HepG2 (cell line): ENCODE measurements around the gene TUBB. TPM values are rescaled to one million over a fixed set of nuclear protein-coding genes. Genes with fewer than 3 reads are reported as not detected.
A peak's percentile ranks its signal among the peaks of the same experiment; 100 is the strongest.

Experiments used
- ARHGAP35 ChIP-seq: sonication (generic); formaldehyde crosslinking; IDR thresholded peaks from 2 replicates; pipeline ENCODE4 v1.9.0; 2022; ENCODE audit warnings: mild to moderate bottlenecking, inconsistent platforms, moderate library complexity, missing genetic modification reagents, borderline replicate concordance
- ARID2 ChIP-seq: sonication (generic); formaldehyde crosslinking; IDR thresholded peaks from 2 replicates; pipeline ENCODE4 v1.8.1; 2022; ENCODE audit warnings: mild to moderate bottlenecking, missing genetic modification reagents, borderline replicate concordance
- ATAD3A ChIP-seq: sonication (generic); formaldehyde crosslinking; IDR thresholded peaks from 2 replicates; pipeline ENCODE4 v1.4.0; 2020; ENCODE audit warnings: missing genetic modification reagents
- CAMTA2 ChIP-seq: sonication (generic); formaldehyde crosslinking; IDR thresholded peaks from 2 replicates; pipeline ENCODE4 v1.4.0; 2020; ENCODE audit warnings: mild to moderate bottlenecking, missing genetic modification reagents, borderline replicate concordance
- CBX2 ChIP-seq, 2 experiments: fragments of 200-600 bp in 1 of 2; sonication (generic); formaldehyde crosslinking in 1 of 2; IDR thresholded peaks; 2 replicates each; pipeline versions ENCODE4 v1.7.0 to v1.8.1; 2018 to 2022; ENCODE audit warnings: low read depth in 2 of 2, low read length in 1 of 2, mild to moderate bottlenecking in 1 of 2, missing genetic modification reagents in 1 of 2
- FOXP1 ChIP-seq, 2 experiments: fragments of 450-650 bp in 1 of 2; IDR thresholded peaks; 2 replicates each; pipeline ENCODE4 v1.6.1; 2017 to 2018; ENCODE audit warnings: antibody characterized with exemption in 1 of 2
- HDAC2 ChIP-seq: sonication (generic); formaldehyde crosslinking; IDR thresholded peaks from 2 replicates; pipeline ENCODE4 v1.4.0; 2020; ENCODE audit warnings: missing genetic modification reagents
- MAF1 ChIP-seq: sonication (generic); formaldehyde crosslinking; IDR thresholded peaks from 2 replicates; pipeline ENCODE4 v1.5.0; 2020; ENCODE audit warnings: missing genetic modification reagents, borderline replicate concordance
- MED13 ChIP-seq: sonication (generic); formaldehyde crosslinking; IDR thresholded peaks from 2 replicates; pipeline ENCODE4 v1.5.0; 2020; ENCODE audit warnings: missing genetic modification reagents
- NCOA2 ChIP-seq: sonication (generic); formaldehyde crosslinking; IDR thresholded peaks from 2 replicates; pipeline ENCODE4 v1.8.0; 2022; ENCODE audit warnings: inconsistent platforms
- NFKB2 ChIP-seq: sonication (generic); formaldehyde crosslinking; IDR thresholded peaks from 2 replicates; pipeline ENCODE4 v1.4.0; 2020; ENCODE audit warnings: missing genetic modification reagents, borderline replicate concordance
- RCOR2 ChIP-seq: IDR thresholded peaks from 2 replicates; pipeline ENCODE4 v1.6.1; 2016; ENCODE audit warnings: missing biosample characterization, missing genetic modification reagents
- SRSF9 ChIP-seq: fragments of 200-400 bp; formaldehyde crosslinking; IDR thresholded peaks from 2 replicates; pipeline ENCODE4 v1.6.1; 2018; ENCODE audit warnings: borderline replicate concordance, mild to moderate bottlenecking, low read depth, low read length; ENCODE audit not compliant: insufficient read depth, poor library complexity, severe bottlenecking
- U2AF1 ChIP-seq: fragments of 200-400 bp; formaldehyde crosslinking; optimal IDR thresholded peaks from 2 replicates; pipeline ENCODE3; 2017; ENCODE audit warnings: mild to moderate bottlenecking, low read depth, low read length
- ZHX1 ChIP-seq: sonication (generic); formaldehyde crosslinking; IDR thresholded peaks from 2 replicates; pipeline ENCODE4 v1.8.1; 2022; ENCODE audit warnings: low read depth, mild to moderate bottlenecking, missing genetic modification reagents
- ZMYM4 ChIP-seq: sonication (generic); formaldehyde crosslinking; IDR thresholded peaks from 2 replicates; pipeline ENCODE4 v1.8.1; 2023; ENCODE audit warnings: mild to moderate bottlenecking, missing genetic modification reagents
- ZNF264 ChIP-seq: sonication (generic); formaldehyde crosslinking; IDR thresholded peaks from 2 replicates; pipeline ENCODE4 v1.4.0; 2020; ENCODE audit warnings: missing genetic modification reagents
- ZNF367 ChIP-seq: sonication (generic); formaldehyde crosslinking; IDR thresholded peaks from 2 replicates; pipeline ENCODE4 v1.4.0; 2020; ENCODE audit warnings: missing genetic modification reagents, borderline replicate concordance
- ZNF383 ChIP-seq: sonication (generic); formaldehyde crosslinking; IDR thresholded peaks from 2 replicates; pipeline ENCODE4 v1.4.0; 2020; ENCODE audit warnings: missing genetic modification reagents, mild to moderate bottlenecking, borderline replicate concordance
- ZNF800 ChIP-seq: sonication (generic); formaldehyde crosslinking; IDR thresholded peaks from 2 replicates; pipeline ENCODE4 v1.4.0; 2020; ENCODE audit warnings: missing genetic modification reagents
- ZNF841 ChIP-seq: sonication (generic); formaldehyde crosslinking; IDR thresholded peaks from 2 replicates; pipeline ENCODE4 v1.8.1; 2023; ENCODE audit warnings: missing genetic modification reagents, borderline replicate concordance
- ZSCAN12 ChIP-seq: sonication (generic); formaldehyde crosslinking; IDR thresholded peaks from 2 replicates; pipeline ENCODE4 v1.9.0; 2021; ENCODE audit warnings: mild to moderate bottlenecking, missing genetic modification reagents
- ZSCAN31 ChIP-seq: sonication (generic); formaldehyde crosslinking; IDR thresholded peaks from 2 replicates; pipeline ENCODE4 v1.5.0; 2020; ENCODE audit warnings: low read depth, mild to moderate bottlenecking, missing genetic modification reagents
- polyA plus RNA-seq, 8 experiments: library from polyadenylated mRNA; depleted of rRNA in 3 of 8; stranded (reverse) in 7 of 8; unstranded in 1 of 8; fragments of >200 nt; fragmentation: Illumina TruSeq in 4 of 8; extraction: Trizol in 4 of 8; gene quantifications; 2 replicates each; pipeline versions ENCODE4 v1.2.1 to v1.2.3, GENCODE V29; 2011 to 2016; ENCODE audit warnings: low read depth in 4 of 8, missing spikeins in 1 of 8, mixed read lengths in 1 of 8; ENCODE audit not compliant: insufficient read depth in 1 of 8
- total RNA-seq, 5 experiments: library from RNA; depleted of rRNA; stranded (reverse); fragments of >200 nt; fragmentation: Illumina TruSeq; extraction: Trizol; gene quantifications; 2 replicates each; pipeline ENCODE4 v1.2.3, GENCODE V29; 2016; ENCODE audit warnings: low read depth in 1 of 5
- TF ChIP-seq, protein P1 (sequence below): IDR thresholded peaks from 2 replicates; pipeline ENCODE4 v1.6.1; 2016; ENCODE audit warnings: mild to moderate bottlenecking, missing biosample characterization, missing genetic modification reagents

TUBB gene
- total and polyA plus RNA-seq, 2 of the 13 experiments (the other 11 are each of a cell fraction or from before 2014, with no cell fraction given): 911 to 1,163 TPM

DNA sequence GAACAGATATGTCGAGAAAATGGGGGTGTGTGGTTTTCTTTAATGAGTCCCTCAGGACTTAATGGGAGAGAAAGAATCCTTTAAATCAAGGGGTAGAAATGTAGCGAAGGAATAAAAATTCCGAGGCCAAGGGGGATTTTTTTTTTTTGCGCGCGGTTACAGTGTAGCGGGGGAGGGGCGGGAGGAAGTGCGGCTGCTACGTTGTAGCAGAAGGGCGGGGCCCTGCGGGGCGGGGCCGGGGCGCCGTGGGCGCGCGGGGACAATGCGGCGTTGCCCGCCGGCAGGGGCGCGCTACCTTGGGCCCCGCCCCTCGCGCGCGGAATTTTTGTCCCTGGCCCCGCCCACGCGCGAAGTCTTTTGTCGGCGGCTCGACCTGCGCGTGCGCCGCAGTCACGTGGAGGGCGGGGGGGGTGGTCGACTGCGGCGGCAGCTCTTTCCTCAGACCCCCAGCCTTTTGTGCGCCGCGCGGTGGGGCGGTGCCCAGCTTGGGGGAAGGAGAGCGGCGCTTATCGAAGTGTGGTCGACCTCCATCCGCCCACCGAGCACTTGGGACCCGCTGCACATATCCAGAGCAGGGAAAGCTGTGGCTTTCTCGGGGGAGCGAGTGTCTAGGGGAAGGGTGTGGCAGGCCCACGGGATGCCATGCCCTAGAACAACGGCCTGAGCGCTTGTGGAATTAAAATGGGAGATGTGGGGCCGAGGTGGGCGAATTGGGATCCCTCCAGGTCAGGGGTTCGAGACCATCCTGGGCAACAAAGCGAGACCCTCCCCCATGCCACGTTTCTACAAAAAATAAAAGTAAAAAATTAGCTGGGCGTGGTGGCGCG is 1.3 kb downstream of the TUBB start (continued):
- TF ChIP-seq CAMTA2 (CRISPR knock-in tag): no peak
- 0 out of 2 replicates have a peak, but pooled peaks have one; percentile 27 for TF ChIP-seq ARHGAP35
- TF ChIP-seq RCOR2 (CRISPR knock-in tag): no peak
- 0 out of 2 replicates have a peak, but pooled peaks have one; percentile 39 for TF ChIP-seq ZNF264 (CRISPR knock-in tag)
- peak; percentile 45; the same call in 1 of the 2 replicates for TF ChIP-seq ZMYM4 (CRISPR knock-in tag)
- TF ChIP-seq ZHX1 (CRISPR knock-in tag): 0 out of 2 replicates have a peak, but pooled peaks have one; percentile 30
- no peak for TF ChIP-seq NCOA2 (CRISPR knock-in tag)
- peak; percentile 36; the same call in 1 of the 2 replicates for TF ChIP-seq ARID2 (CRISPR knock-in tag)
- TF ChIP-seq CBX2 (IDR thresholded peaks at IDR 0.05; ENCODE audit: low read depth, low read length): no peak
- TF ChIP-seq CBX2 (CRISPR knock-in tag; IDR thresholded peaks at IDR 0.05; ENCODE audit: low read depth): no peak
- peak; percentile 60; the same call in 1 of the 2 replicates for TF ChIP-seq MED13 (CRISPR knock-in tag)
- 0 out of 2 replicates have a peak, but pooled peaks have one; percentile 34 for TF ChIP-seq ZNF367
- TF ChIP-seq HDAC2 (CRISPR knock-in tag): peak; percentile 55; the same call in 1 of the 2 replicates
- TF ChIP-seq ZNF383 (CRISPR knock-in tag): no peak
- TF ChIP-seq ZNF800 (CRISPR knock-in tag): no peak; the same call in 1 of the 2 replicates
- peak; percentile 59; the same call in 1 of the 2 replicates for TF ChIP-seq NFKB2
- TF ChIP-seq SRSF9: no peak
- TF ChIP-seq, protein P1, sequence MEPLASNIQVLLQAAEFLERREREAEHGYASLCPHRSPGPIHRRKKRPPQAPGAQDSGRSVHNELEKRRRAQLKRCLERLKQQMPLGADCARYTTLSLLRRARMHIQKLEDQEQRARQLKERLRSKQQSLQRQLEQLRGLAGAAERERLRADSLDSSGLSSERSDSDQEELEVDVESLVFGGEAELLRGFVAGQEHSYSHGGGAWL (CRISPR knock-in tag): peak; percentile 87; the same call in 1 of the 2 replicates
- no peak for TF ChIP-seq ZNF841 (CRISPR knock-in tag)
- TF ChIP-seq FOXP1 (IDR thresholded peaks at IDR 0.05): no peak
- no peak for TF ChIP-seq FOXP1 (CRISPR knock-in tag; IDR thresholded peaks at IDR 0.05)
- 0 out of 2 replicates have a peak, but pooled peaks have one; percentile 22 for TF ChIP-seq MAF1
- no peak for TF ChIP-seq U2AF1
- TF ChIP-seq ZSCAN31: peak; percentile 88
- TF ChIP-seq ATAD3A (CRISPR knock-in tag): no peak
- TF ChIP-seq ZSCAN12 (CRISPR knock-in tag): 0 out of 2 replicates have a peak, but pooled peaks have one; percentile 17
